Stomach (tissue), 9 donors: Measurements from ENCODE around the gene PSMA6. TPM values are rescaled to one million over a fixed set of nuclear protein-coding genes. Genes with fewer than 3 reads are reported as not detected.

ENCODE experiments used
- DNase-seq, 2 donors: peaks; one replicate each; pipeline versions ENCODE4 v3.0.0 to v3.0.0-alpha.2; 2013 to 2019
- H3K27ac ChIP-seq, 5 donors: fragments of 200-600 bp in 4 of 5; sonication (generic) in 4 of 5; one replicate each; pipeline ENCODE4 v1.5.1; 2013 to 2019; ENCODE audit warnings: mild to moderate bottlenecking in 1 of 5, moderate library complexity in 1 of 5
- H3K27me3 ChIP-seq, 3 donors: fragments of 200-600 bp; sonication (generic); one replicate each; pipeline ENCODE4 v1.5.1; 2017 to 2019; ENCODE audit warnings: mixed run types in 1 of 3
- H3K36me3 ChIP-seq, 4 donors: fragments of 200-600 bp; sonication (generic); 1 replicate in 3 of 4; 2 replicates in 1 of 4; pipeline ENCODE4 v1.5.1; 2016 to 2019
- H3K4me1 ChIP-seq, 4 donors: fragments of 200-600 bp; sonication (generic); one replicate each; pipeline ENCODE4 v1.5.1; 2016 to 2019
- H3K4me3 ChIP-seq, 4 donors: fragments of 200-600 bp; sonication (generic) in 3 of 4; one replicate each; pipeline ENCODE4 v1.5.1; 2016 to 2019; ENCODE audit warnings: mild to moderate bottlenecking in 1 of 4
- H3K9me3 ChIP-seq, 4 donors: fragments of 200-600 bp; sonication (generic); one replicate each; pipeline ENCODE4 v1.5.1; 2016 to 2019
- CTCF ChIP-seq, 7 experiments: fragments of 450-650 bp in 4 of 7; fragments of 200-600 bp in 3 of 7; sonication (generic) in 3 of 7; IDR thresholded peaks; one replicate each; pipeline ENCODE4 v1.5.1; 2016 to 2019; ENCODE audit warnings: antibody characterized with exemption in 7 of 7, control low read depth in 2 of 7, mild to moderate bottlenecking in 1 of 7
- EP300 ChIP-seq: sonication (generic); formaldehyde crosslinking; IDR thresholded peaks from one replicate; pipeline ENCODE4 v1.6.1; 2017; ENCODE audit warnings: antibody characterized with exemption
- POLR2A ChIP-seq, 4 donors: fragments of 450-650 bp; IDR thresholded peaks; one replicate each; pipeline ENCODE4 v1.6.1; 2016; ENCODE audit warnings: antibody characterized with exemption in 4 of 4, control low read depth in 2 of 4, mild to moderate bottlenecking in 1 of 4, moderate library complexity in 1 of 4
- POLR2AphosphoS5 ChIP-seq, 3 donors: sonication (generic); formaldehyde crosslinking; IDR thresholded peaks; one replicate each; pipeline ENCODE4 v1.6.1; 2016; ENCODE audit warnings: antibody characterized with exemption in 3 of 3
- WGBS, 5 donors: extraction: QIAGEN DNeasy Blood & Tissue Kit in 3 of 5; methylation state at CpG; one replicate each; pipeline versions ENCODE4 v1.1.5 to v1.1.7; 2013 to 2018; 5-methylcytosine and 5-hydroxymethylcytosine counted together
- intact Hi-C: fragments of 100-400 bp; cut with DNase I; formaldehyde crosslinking; loops from one replicate; pipeline ENCODE4 v1.15.1; 2023; ENCODE audit warnings: low total_unique reads
- polyA plus RNA-seq, 3 donors: library from polyadenylated mRNA; stranded (reverse); fragments of 200-250 nt; gene quantifications; one replicate each; pipeline ENCODE4 v1.2.3, GENCODE V29; 2013
- total RNA-seq, 5 donors: library from RNA; depleted of rRNA; stranded (reverse); fragments of >200 nt; gene quantifications; one replicate each; pipeline versions ENCODE4 v1.1.0 to v1.2.3, GENCODE V29; 2014 to 2016
- donor health status: healthy with polysubstance abuse.
- donor health status: Bipolar disorder and iron deficiency.
- donor health status: healthy.

The PSMA6 gene
- total and polyA plus RNA-seq, 8 donors: 10.7 to 202 (median 159) TPM

- WGBS, 5 donors: 91 to 100% (median 97%) methylated on average over 1 of the region's 1 CpG
- Histone ChIP-seq H3K27ac (no peak overlapping the region), H3K4me3 (no peak overlapping the region), H3K9me3 (no peaks in the 10 kb centered on the region), H3K27me3 (no peaks in the 10 kb centered on the region), H3K4me1 (peaks cover 0 to 13% (median 4%) of the 10 kb centered on the region in 4 donors), H3K36me3 (peaks cover 0 to 15% (median 9%) of the 10 kb centered on the region in 4 donors)
- no peak for DNase-seq
- TF ChIP-seq POLR2A (IDR thresholded peaks at IDR 0.05) (no peak), CTCF (IDR thresholded peaks at IDR 0.05) (no peak), POLR2AphosphoS5 (IDR thresholded peaks at IDR 0.05) (no peak), EP300 (no peak)
- intact Hi-C loops: no loop called here
Observed at GRCh38 chr14:35281341-35281740, 10.8 kb upstream of the PSMA6 start.

- Histone ChIP-seq H3K27ac (peak overlapping the region in 2 of 5 donors; percentile 73), H3K4me1 (peaks cover 0 to 27% (median 2%) of the 10 kb centered on the region in 4 donors), H3K4me3 (no peak overlapping the region), H3K9me3 (no peaks in the 10 kb centered on the region), H3K36me3 (peaks cover 0 to 9% (median 5%) of the 10 kb centered on the region in 4 donors), H3K27me3 (no peaks in the 10 kb centered on the region)
- DNase-seq: no peak
- whole genome bisulfite sequencing, 5 donors: 86 to 100% (median 96%) methylated on average over 2 of the region's 2 CpGs
- intact Hi-C loops: no loop called here
- TF ChIP-seq EP300: no peak
- no peak for TF ChIP-seq POLR2AphosphoS5 (IDR thresholded peaks at IDR 0.05)
- TF ChIP-seq CTCF (IDR thresholded peaks at IDR 0.05): no peak
- no peak for TF ChIP-seq POLR2A (IDR thresholded peaks at IDR 0.05)
Observed at GRCh38 chr14:35284506-35284905, 7.7 kb upstream of the PSMA6 start.

- H3K27ac ChIP-seq: peak overlapping the region in 3 of 5 donors; percentile 3 to 73 (median 73)
- intact Hi-C loops: no loop called here
- TF ChIP-seq POLR2AphosphoS5 (IDR thresholded peaks at IDR 0.05) (no peak), POLR2A (IDR thresholded peaks at IDR 0.05) (no peak), EP300 (no peak), CTCF (IDR thresholded peaks at IDR 0.05) (no peak)
Observed at GRCh38 chr14:35285168-35286002, 6.8 kb upstream of the PSMA6 start.

GRCh38 chr14:35286003-35286600 is 6.1 kb upstream of the PSMA6 start:
- TF ChIP-seq CTCF (IDR thresholded peaks at IDR 0.05) (no peak), POLR2A (IDR thresholded peaks at IDR 0.05) (no peak), POLR2AphosphoS5 (IDR thresholded peaks at IDR 0.05) (no peak), EP300 (no peak)
- WGBS, 5 donors: 71 to 82% (median 75%) methylated on average over 8 of the region's 8 CpGs
- Histone ChIP-seq H3K27me3 (no peaks in the 10 kb centered on the region), H3K4me1 (peaks cover 0 to 29% (median 2%) of the 10 kb centered on the region in 4 donors), H3K27ac (peak overlapping the region in 3 of 5 donors; percentile 3 to 73 (median 73)), H3K9me3 (no peaks in the 10 kb centered on the region), H3K4me3 (no peak overlapping the region), H3K36me3 (peaks cover 0 to 9% (median 5%) of the 10 kb centered on the region in 4 donors)
- intact Hi-C loops: no loop called here
- no peak for DNase-seq

More at GRCh38 chr14:35285168-35286002, 6.8 kb upstream of the PSMA6 start:
- Histone ChIP-seq H3K4me1 (peaks cover 0 to 27% (median 2%) of the 10 kb centered on the region in 4 donors), H3K36me3 (peaks cover 0 to 9% (median 5%) of the 10 kb centered on the region in 4 donors), H3K4me3 (no peak overlapping the region), H3K9me3 (no peaks in the 10 kb centered on the region), H3K27me3 (no peaks in the 10 kb centered on the region)
- 73 to 84% (median 81%) methylated on average over 5 of the region's 5 CpGs for WGBS, 5 donors
- DNase-seq: no peak
